K562 (cell line): ENCODE measurements around the gene SLC17A8. TPM values are rescaled to one million over a fixed set of nuclear protein-coding genes. Genes with fewer than 3 reads are reported as not detected.

Source experiments
- ATAC-seq: fragments of 200-7000 bp; cut with Tn5 transposase; 3 replicates; pipeline ENCODE4 v1.9.1; 2020; ENCODE audit warnings: moderate library complexity
- BruUV-seq: library from RNA; stranded (reverse); fragments of 400-500 nt; replicated peaks from 2 replicates; lab custom pipeline; 2021; lab: Mats Ljungman, UMichigan
- CTCF ChIA-PET: fragments of 300-600 bp; formaldehyde crosslinking; extraction: SDS; loops from one replicate; lab custom pipeline; 2021; ENCODE audit warnings: low intra/inter-chr PET ratio; lab: Yijun Ruan, JAX
- POLR2A ChIA-PET: fragments of 300-600, 350-650 bp; sonication (Branson Sonifier 250); formaldehyde crosslinking; extraction: SDS; loops from one replicate; lab custom pipeline; 2021; ENCODE audit warnings: antibody characterized with exemption, inconsistent platforms; lab: Yijun Ruan, JAX
- DNase-seq, 4 experiments: peaks; one replicate each; pipeline versions ENCODE4 v3.0.0 to v3.0.0-alpha.2; 2011 to 2018; ENCODE audit warnings: low spot score in 3 of 4, mixed read lengths in 3 of 4; ENCODE audit errors: extremely low read depth in 1 of 4
- FAIRE-seq: peaks from 2 replicates; lab custom pipeline; 2011; peaks lifted over from hg19 to GRCh38; lab: Jason Lieb, UNC
- H2AFZ ChIP-seq: 2 replicates; pipeline ENCODE4 v1.6.0; 2011; ENCODE audit warnings: low read depth, low read length, control low read depth, inconsistent platforms
- H3K27ac ChIP-seq: fragments of 200-600 bp; 3 replicates; pipeline ENCODE4 v1.8.0; 2011; ENCODE audit warnings: low read depth, mild to moderate bottlenecking, control low read depth, inconsistent platforms, low read length, moderate library complexity, mixed read lengths; ENCODE audit errors: extremely low read depth
- H3K27me3 ChIP-seq, 2 experiments: fragments of 300-600 bp in 1 of 2; 2 replicates in 1 of 2; 3 replicates in 1 of 2; pipeline versions ENCODE4 v1.6.0 to v1.8.0; 2011; ENCODE audit warnings: inconsistent platforms in 2 of 2, low read length in 2 of 2, mild to moderate bottlenecking in 1 of 2, mixed read lengths in 1 of 2, moderate library complexity in 1 of 2; ENCODE audit not compliant: control insufficient read depth in 2 of 2, insufficient read depth in 2 of 2
- H3K36me3 ChIP-seq: fragments of 300-600 bp; 3 replicates; pipeline ENCODE4 v1.8.0; 2011; ENCODE audit warnings: mild to moderate bottlenecking, low read length, inconsistent platforms; ENCODE audit not compliant: control insufficient read depth, insufficient read depth
- H3K4me1 ChIP-seq, 2 experiments: fragments of 200-600 bp in 1 of 2; replicated peaks in 1 of 2; 2 replicates in 1 of 2; 3 replicates in 1 of 2; pipeline versions ENCODE4 v1.5.1 to v1.8.0; 2011; ENCODE audit warnings: inconsistent platforms in 2 of 2, low read length in 2 of 2, mild to moderate bottlenecking in 1 of 2, mixed read lengths in 1 of 2, moderate library complexity in 1 of 2; ENCODE audit not compliant: control insufficient read depth in 2 of 2, insufficient read depth in 2 of 2
- H3K4me2 ChIP-seq: 2 replicates; pipeline ENCODE4 v1.6.1; 2011; ENCODE audit warnings: low read length, control low read depth, inconsistent platforms, mixed read lengths; ENCODE audit not compliant: insufficient read depth
- H3K4me3 ChIP-seq: fragments of 200-600 bp; sonication (generic), shearing (Covaris generic); 2 replicates; pipeline ENCODE4 v1.5.1; 2016; ENCODE audit warnings: control low read depth, inconsistent platforms
- H3K79me2 ChIP-seq: fragments of 200-600 bp; 3 replicates; pipeline ENCODE4 v1.8.0; 2011; ENCODE audit warnings: low read length, inconsistent platforms; ENCODE audit not compliant: control insufficient read depth, insufficient read depth
- H3K9ac ChIP-seq, 2 experiments: 2 replicates each; pipeline versions ENCODE4 v1.6.0 to v1.6.1; 2011; ENCODE audit warnings: low read depth in 2 of 2, low read length in 2 of 2, control low read depth in 1 of 2, inconsistent platforms in 1 of 2, mild to moderate bottlenecking in 1 of 2, mixed read lengths in 1 of 2; ENCODE audit not compliant: insufficient read depth in 1 of 2
- H3K9me1 ChIP-seq: one replicate; pipeline ENCODE4 v1.6.0; 2011; ENCODE audit warnings: inconsistent platforms, mild to moderate bottlenecking, low read length, moderate library complexity; ENCODE audit not compliant: control insufficient read depth, insufficient read depth
- H3K9me3 ChIP-seq: replicated peaks from 2 replicates; pipeline ENCODE4 v1.5.1; 2011; ENCODE audit warnings: low read depth, low read length, inconsistent platforms; ENCODE audit not compliant: control insufficient read depth, insufficient read depth
- H4K20me1 ChIP-seq: replicated peaks from 2 replicates; pipeline ENCODE4 v1.6.1; 2011; ENCODE audit warnings: low read length, inconsistent platforms, mixed read lengths; ENCODE audit not compliant: control insufficient read depth, insufficient read depth
- HOXB6 ChIP-seq: fragments of 250-450 bp; sonication (Bioruptor Pico); IDR thresholded peaks from 2 replicates; pipeline ENCODE4 v1.5.1; 2022; ENCODE audit warnings: mild to moderate bottlenecking, borderline replicate concordance
- MYBL2 ChIP-seq, 2 experiments: fragments of 450-650 bp in 1 of 2; sonication (generic) in 1 of 2; formaldehyde crosslinking in 1 of 2; IDR thresholded peaks; 2 replicates each; pipeline versions ENCODE4 v1.6.1 to v1.8.1; 2017 to 2022; ENCODE audit warnings: borderline replicate concordance in 1 of 2, inconsistent platforms in 1 of 2, low read depth in 1 of 2, mild to moderate bottlenecking in 1 of 2, missing genetic modification reagents in 1 of 2, moderate library complexity in 1 of 2
- XRCC4 ChIP-seq: IDR thresholded peaks from one replicate; pipeline ENCODE4 v1.6.1; 2011; ENCODE audit not compliant: insufficient read depth, insufficient read length; ENCODE audit errors: extremely low read depth
- ZBTB1 ChIP-seq: sonication (generic); formaldehyde crosslinking; IDR thresholded peaks from 2 replicates; pipeline ENCODE4 v1.8.1; 2023; ENCODE audit warnings: missing genetic modification reagents, low read depth, mild to moderate bottlenecking, borderline replicate concordance
- ZNF324 ChIP-seq: fragments of 250-450 bp; sonication (Bioruptor Pico); IDR thresholded peaks from 2 replicates; pipeline ENCODE4 v1.4.0; 2020; ENCODE audit warnings: mild to moderate bottlenecking
- WGBS: fragments of 100-300 bp; shearing (Covaris generic); methylation state at CpG from one replicate; pipeline ENCODE4 v1.1.6; 2016; ENCODE audit warnings: low coverage, mixed read lengths; ENCODE audit not compliant: insufficient coverage; ENCODE audit errors: missing lambda C conversion rate; 5-methylcytosine and 5-hydroxymethylcytosine counted together
- in situ Hi-C: fragments of 300-500 bp; cut with MboI; formaldehyde crosslinking; loops from 4 replicates; pipeline ENCODE4 v1.15.0; 2018; ENCODE audit warnings: inconsistent platforms, mixed read lengths
- intact Hi-C: fragments of 100-400 bp; cut with micrococcal nuclease; formaldehyde crosslinking; loops from 2 replicates; pipeline ENCODE4 v1.14.2; 2022
- polyA plus RNA-seq, 8 experiments: library from polyadenylated mRNA; depleted of rRNA in 4 of 8; stranded (reverse) in 5 of 8; unstranded in 3 of 8; fragments of >200 nt; fragmentation: Nextera tagmentation in 2 of 8; fragmentation: Illumina TruSeq in 1 of 8; extraction: Ambion mirVana in 2 of 8; extraction: Trizol in 1 of 8; gene quantifications; 2 replicates each; pipeline versions ENCODE4 v1.2.1 to v1.2.3, GENCODE V29; 2011 to 2014; ENCODE audit warnings: inconsistent platforms in 1 of 8, missing spikeins in 1 of 8
- total RNA-seq, 7 experiments: library from RNA; depleted of rRNA in 6 of 7; stranded (reverse); fragments of >200 nt in 6 of 7; fragmentation: Illumina TruSeq in 2 of 7; extraction: Trizol in 2 of 7; gene quantifications; 2 replicates each; pipeline versions ENCODE4 v1.2.1 to v1.2.3, GENCODE V29; 2011 to 2021; ENCODE audit warnings: low replicate concordance in 1 of 7
- TF ChIP-seq, protein P1 (sequence below): fragments of 250-450 bp; sonication (Bioruptor Pico); IDR thresholded peaks from 2 replicates; pipeline ENCODE4 v1.5.0; 2020; ENCODE audit warnings: mild to moderate bottlenecking
- TF ChIP-seq, protein P2 (sequence below), 2 experiments: fragments of 450-650 bp in 1 of 2; sonication (generic) in 1 of 2; formaldehyde crosslinking; conservative IDR thresholded peaks; 2 replicates each; pipeline versions ENCODE4 v1.4.0 to v1.8.1; 2020 to 2022; ENCODE audit warnings: mild to moderate bottlenecking in 1 of 2, missing genetic modification reagents in 1 of 2
- TF ChIP-seq, protein P3 (sequence below), 2 experiments: fragments of 450-650 bp; conservative IDR thresholded peaks; 2 replicates each; pipeline ENCODE4 v1.6.1; 2017; ENCODE audit warnings: mild to moderate bottlenecking in 2 of 2, moderate library complexity in 2 of 2
- TF ChIP-seq, protein P4 (sequence below): fragments of 450-650 bp; IDR thresholded peaks from 2 replicates; pipeline ENCODE4 v1.6.1; 2016; ENCODE audit warnings: low read depth

The SLC17A8 gene
- total and polyA plus RNA-seq, 9 of the 15 experiments (the other 6 are each of a cell fraction or from before 2014, with no cell fraction given), result 0.03 TPM; not detected in 8

DNA sequence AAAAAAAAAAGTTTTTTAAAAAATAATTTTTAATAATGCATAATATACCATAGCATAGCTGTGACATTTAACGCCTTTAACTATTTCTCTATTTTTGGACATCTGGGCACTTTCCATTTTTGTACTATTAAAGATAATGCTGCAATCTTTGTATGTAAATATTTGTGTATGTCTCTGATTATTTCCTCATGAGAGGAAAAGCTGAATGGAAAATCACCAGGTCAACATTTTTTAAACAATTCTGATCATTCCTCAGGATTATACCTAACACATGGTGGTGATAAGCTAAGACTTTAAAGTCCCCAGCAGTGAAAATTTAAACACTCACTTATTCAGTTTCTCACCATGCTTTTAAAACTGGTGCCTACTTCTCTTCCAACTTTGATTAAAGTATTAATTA lies 85.5 kb downstream of the SLC17A8 start:
- no peaks in the 10 kb centered on the region for H4K20me1 ChIP-seq
- ATAC-seq (no peak), DNase-seq (no peak), FAIRE-seq (no peak)
- in situ Hi-C loops (no loop called here), intact Hi-C loops (no loop called here)
- no peak overlapping the region for H3K27ac ChIP-seq
- H3K9ac ChIP-seq, result no peak overlapping the region
- no peak overlapping the region for H2AFZ ChIP-seq
- no TSS peak for BruUV-seq
- WGBS, result 20% methylated on average over 1 of the region's 1 CpG
- CTCF ChIA-PET, result no interaction called here
- peaks cover 0 to 8% of the 10 kb centered on the region in 2 experiments; a peak in 2 of 5 replicates for H3K4me1 ChIP-seq
- H3K79me2 ChIP-seq, result no peaks in the 10 kb centered on the region
- no peaks in the 10 kb centered on the region for H3K9me1 ChIP-seq
- POLR2A ChIA-PET, result no interaction called here
- H3K4me3 ChIP-seq, result no peak overlapping the region
- no peaks in the 10 kb centered on the region for H3K9me3 ChIP-seq
- H3K27me3 ChIP-seq, result no peaks in the 10 kb centered on the region
- no peak overlapping the region for H3K4me2 ChIP-seq
- no peaks in the 10 kb centered on the region for H3K36me3 ChIP-seq
- TF ChIP-seq XRCC4, result no peak
- TF ChIP-seq, protein P1, sequence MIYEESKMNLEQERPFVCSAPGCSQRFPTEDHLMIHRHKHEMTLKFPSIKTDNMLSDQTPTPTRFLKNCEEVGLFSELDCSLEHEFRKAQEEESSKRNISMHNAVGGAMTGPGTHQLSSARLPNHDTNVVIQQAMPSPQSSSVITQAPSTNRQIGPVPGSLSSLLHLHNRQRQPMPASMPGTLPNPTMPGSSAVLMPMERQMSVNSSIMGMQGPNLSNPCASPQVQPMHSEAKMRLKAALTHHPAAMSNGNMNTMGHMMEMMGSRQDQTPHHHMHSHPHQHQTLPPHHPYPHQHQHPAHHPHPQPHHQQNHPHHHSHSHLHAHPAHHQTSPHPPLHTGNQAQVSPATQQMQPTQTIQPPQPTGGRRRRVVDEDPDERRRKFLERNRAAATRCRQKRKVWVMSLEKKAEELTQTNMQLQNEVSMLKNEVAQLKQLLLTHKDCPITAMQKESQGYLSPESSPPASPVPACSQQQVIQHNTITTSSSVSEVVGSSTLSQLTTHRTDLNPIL, result no peak
- TF ChIP-seq, protein P2, sequence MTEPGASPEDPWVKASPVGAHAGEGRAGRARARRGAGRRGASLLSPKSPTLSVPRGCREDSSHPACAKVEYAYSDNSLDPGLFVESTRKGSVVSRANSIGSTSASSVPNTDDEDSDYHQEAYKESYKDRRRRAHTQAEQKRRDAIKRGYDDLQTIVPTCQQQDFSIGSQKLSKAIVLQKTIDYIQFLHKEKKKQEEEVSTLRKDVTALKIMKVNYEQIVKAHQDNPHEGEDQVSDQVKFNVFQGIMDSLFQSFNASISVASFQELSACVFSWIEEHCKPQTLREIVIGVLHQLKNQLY (CRISPR knock-in tag; conservative IDR thresholded peaks at IDR 0.05), result no peak
- TF ChIP-seq MYBL2 (IDR thresholded peaks at IDR 0.05; ENCODE audit: low read depth), result no peak
- TF ChIP-seq MYBL2 (CRISPR knock-in tag; IDR thresholded peaks at IDR 0.05; ENCODE audit: borderline replicate concordance), result no peak
- TF ChIP-seq HOXB6 (CRISPR knock-in tag), result no peak
- no peak for TF ChIP-seq ZBTB1 (CRISPR knock-in tag)
- TF ChIP-seq, protein P3, sequence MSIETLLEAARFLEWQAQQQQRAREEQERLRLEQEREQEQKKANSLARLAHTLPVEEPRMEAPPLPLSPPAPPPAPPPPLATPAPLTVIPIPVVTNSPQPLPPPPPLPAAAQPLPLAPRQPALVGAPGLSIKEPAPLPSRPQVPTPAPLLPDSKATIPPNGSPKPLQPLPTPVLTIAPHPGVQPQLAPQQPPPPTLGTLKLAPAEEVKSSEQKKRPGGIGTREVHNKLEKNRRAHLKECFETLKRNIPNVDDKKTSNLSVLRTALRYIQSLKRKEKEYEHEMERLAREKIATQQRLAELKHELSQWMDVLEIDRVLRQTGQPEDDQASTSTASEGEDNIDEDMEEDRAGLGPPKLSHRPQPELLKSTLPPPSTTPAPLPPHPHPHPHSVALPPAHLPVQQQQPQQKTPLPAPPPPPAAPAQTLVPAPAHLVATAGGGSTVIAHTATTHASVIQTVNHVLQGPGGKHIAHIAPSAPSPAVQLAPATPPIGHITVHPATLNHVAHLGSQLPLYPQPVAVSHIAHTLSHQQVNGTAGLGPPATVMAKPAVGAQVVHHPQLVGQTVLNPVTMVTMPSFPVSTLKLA (conservative IDR thresholded peaks at IDR 0.05), result no peak
- no peak for TF ChIP-seq ZNF324 (CRISPR knock-in tag)
- TF ChIP-seq, protein P4, sequence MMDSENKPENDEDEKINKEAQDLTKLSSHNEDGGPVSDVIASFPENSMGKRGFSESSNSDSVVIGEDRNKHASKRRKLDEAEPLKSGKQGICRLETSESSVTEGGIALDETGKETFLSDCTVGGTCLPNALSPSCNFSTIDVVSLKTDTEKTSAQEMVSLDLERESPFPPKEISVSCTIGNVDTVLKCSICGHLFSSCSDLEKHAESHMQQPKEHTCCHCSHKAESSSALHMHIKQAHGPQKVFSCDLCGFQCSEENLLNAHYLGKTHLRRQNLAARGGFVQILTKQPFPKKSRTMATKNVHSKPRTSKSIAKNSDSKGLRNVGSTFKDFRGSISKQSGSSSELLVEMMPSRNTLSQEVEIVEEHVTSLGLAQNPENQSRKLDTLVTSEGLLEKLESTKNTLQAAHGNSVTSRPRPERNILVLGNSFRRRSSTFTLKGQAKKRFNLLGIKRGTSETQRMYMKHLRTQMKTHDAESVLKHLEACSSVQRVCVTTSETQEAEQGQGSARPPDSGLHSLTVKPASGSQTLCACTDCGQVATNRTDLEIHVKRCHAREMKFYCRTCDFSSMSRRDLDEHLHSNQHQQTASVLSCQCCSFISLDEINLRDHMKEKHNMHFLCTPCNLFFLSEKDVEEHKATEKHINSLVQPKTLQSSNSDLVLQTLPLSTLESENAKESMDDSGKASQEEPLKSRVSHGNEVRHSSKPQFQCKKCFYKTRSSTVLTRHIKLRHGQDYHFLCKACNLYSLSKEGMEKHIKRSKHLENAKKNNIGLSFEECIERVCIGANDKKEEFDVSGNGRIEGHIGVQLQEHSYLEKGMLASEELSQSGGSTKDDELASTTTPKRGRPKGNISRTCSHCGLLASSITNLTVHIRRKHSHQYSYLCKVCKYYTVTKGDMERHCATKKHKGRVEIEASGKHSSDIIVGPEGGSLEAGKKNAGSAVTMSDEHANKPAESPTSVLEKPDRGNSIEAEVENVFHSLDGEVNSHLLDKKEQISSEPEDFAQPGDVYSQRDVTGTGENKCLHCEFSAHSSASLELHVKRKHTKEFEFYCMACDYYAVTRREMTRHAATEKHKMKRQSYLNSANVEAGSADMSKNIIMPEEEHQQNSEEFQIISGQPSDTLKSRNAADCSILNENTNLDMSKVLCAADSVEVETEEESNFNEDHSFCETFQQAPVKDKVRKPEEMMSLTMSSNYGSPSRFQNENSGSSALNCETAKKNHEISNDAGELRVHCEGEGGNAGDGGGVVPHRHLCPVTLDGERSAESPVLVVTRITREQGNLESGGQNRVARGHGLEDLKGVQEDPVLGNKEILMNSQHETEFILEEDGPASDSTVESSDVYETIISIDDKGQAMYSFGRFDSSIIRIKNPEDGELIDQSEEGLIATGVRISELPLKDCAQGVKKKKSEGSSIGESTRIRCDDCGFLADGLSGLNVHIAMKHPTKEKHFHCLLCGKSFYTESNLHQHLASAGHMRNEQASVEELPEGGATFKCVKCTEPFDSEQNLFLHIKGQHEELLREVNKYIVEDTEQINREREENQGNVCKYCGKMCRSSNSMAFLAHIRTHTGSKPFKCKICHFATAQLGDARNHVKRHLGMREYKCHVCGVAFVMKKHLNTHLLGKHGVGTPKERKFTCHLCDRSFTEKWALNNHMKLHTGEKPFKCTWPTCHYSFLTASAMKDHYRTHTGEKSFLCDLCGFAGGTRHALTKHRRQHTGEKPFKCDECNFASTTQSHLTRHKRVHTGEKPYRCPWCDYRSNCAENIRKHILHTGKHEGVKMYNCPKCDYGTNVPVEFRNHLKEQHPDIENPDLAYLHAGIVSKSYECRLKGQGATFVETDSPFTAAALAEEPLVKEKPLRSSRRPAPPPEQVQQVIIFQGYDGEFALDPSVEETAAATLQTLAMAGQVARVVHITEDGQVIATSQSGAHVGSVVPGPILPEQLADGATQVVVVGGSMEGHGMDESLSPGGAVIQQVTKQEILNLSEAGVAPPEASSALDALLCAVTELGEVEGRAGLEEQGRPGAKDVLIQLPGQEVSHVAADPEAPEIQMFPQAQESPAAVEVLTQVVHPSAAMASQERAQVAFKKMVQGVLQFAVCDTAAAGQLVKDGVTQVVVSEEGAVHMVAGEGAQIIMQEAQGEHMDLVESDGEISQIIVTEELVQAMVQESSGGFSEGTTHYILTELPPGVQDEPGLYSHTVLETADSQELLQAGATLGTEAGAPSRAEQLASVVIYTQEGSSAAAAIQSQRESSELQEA, result no peak
